Trophoblast cell (in vitro differentiated cells and primary cell): Measurements from ENCODE around the gene MRPS9.

Experiments
- DNase-seq, 2 donors: peaks; one replicate each; pipeline ENCODE4 v3.0.0-alpha.2; 2016
- H2AFZ ChIP-seq: 2 replicates; pipeline ENCODE4 v1.6.1; 2013; ENCODE audit warnings: low read length, moderate library complexity, mild to moderate bottlenecking; ENCODE audit not compliant: insufficient read depth, poor library complexity
- H2AK5ac ChIP-seq: 2 replicates; pipeline ENCODE4 v1.6.1; 2013; ENCODE audit warnings: mild to moderate bottlenecking, low read length
- H2BK120ac ChIP-seq: 2 replicates; pipeline ENCODE4 v1.6.1; 2013; ENCODE audit warnings: low read length, mild to moderate bottlenecking, moderate library complexity; ENCODE audit not compliant: insufficient read depth, poor library complexity
- H2BK12ac ChIP-seq: 2 replicates; pipeline ENCODE4 v1.6.1; 2013; ENCODE audit warnings: mild to moderate bottlenecking, low read length, moderate library complexity
- H2BK5ac ChIP-seq: 2 replicates; pipeline ENCODE4 v1.6.1; 2013; ENCODE audit warnings: low read length, low read depth, moderate library complexity, mild to moderate bottlenecking; ENCODE audit not compliant: poor library complexity
- H3K14ac ChIP-seq: 2 replicates; pipeline ENCODE4 v1.6.1; 2013; ENCODE audit warnings: mild to moderate bottlenecking, low read length
- H3K18ac ChIP-seq: 2 replicates; pipeline ENCODE4 v1.6.1; 2013; ENCODE audit warnings: mild to moderate bottlenecking, low read length
- H3K23ac ChIP-seq: 2 replicates; pipeline ENCODE4 v1.6.1; 2013; ENCODE audit warnings: low read length
- H3K27ac ChIP-seq: 2 replicates; pipeline ENCODE4 v1.5.1; 2013; ENCODE audit warnings: low read depth, mild to moderate bottlenecking, inconsistent platforms, low read length, moderate library complexity
- H3K27me3 ChIP-seq: 2 replicates; pipeline ENCODE4 v1.6.1; 2013; ENCODE audit warnings: inconsistent platforms, mild to moderate bottlenecking, low read length, moderate library complexity; ENCODE audit not compliant: insufficient read depth
- H3K36me3 ChIP-seq, 2 experiments: 1 replicate in 1 of 2; 2 replicates in 1 of 2; pipeline ENCODE4 v1.6.1; 2013; ENCODE audit warnings: low read length in 2 of 2, mild to moderate bottlenecking in 2 of 2, moderate library complexity in 1 of 2; ENCODE audit not compliant: insufficient read depth in 2 of 2, control insufficient read depth in 1 of 2
- H3K4ac ChIP-seq: 2 replicates; pipeline ENCODE4 v1.6.1; 2013; ENCODE audit warnings: low read depth, mild to moderate bottlenecking, low read length, moderate library complexity
- H3K4me1 ChIP-seq, 2 experiments: 1 replicate in 1 of 2; 2 replicates in 1 of 2; pipeline ENCODE4 v1.6.1; 2013; ENCODE audit warnings: low read length in 2 of 2, mild to moderate bottlenecking in 2 of 2, moderate library complexity in 1 of 2; ENCODE audit not compliant: insufficient read depth in 2 of 2, control insufficient read depth in 1 of 2
- H3K4me2 ChIP-seq: 2 replicates; pipeline ENCODE4 v1.6.1; 2013; ENCODE audit warnings: inconsistent platforms, mild to moderate bottlenecking, low read length, moderate library complexity
- H3K4me3 ChIP-seq: 2 replicates; pipeline ENCODE4 v1.5.1; 2013; ENCODE audit warnings: mild to moderate bottlenecking, low read depth, low read length, inconsistent platforms
- H3K79me1 ChIP-seq: one replicate; pipeline ENCODE4 v1.6.1; 2013; ENCODE audit warnings: low read length
- H3K79me2 ChIP-seq: 2 replicates; pipeline ENCODE4 v1.6.1; 2013; ENCODE audit warnings: low read length, mild to moderate bottlenecking; ENCODE audit not compliant: control insufficient read depth, insufficient read depth, poor library complexity
- H3K9ac ChIP-seq: 2 replicates; pipeline ENCODE4 v1.6.1; 2013; ENCODE audit warnings: mild to moderate bottlenecking, low read length
- H3K9me3 ChIP-seq: 2 replicates; pipeline ENCODE4 v1.6.1; 2013; ENCODE audit warnings: low read depth, mild to moderate bottlenecking, control low read depth, inconsistent platforms, low read length; ENCODE audit not compliant: insufficient read depth
- H4K12ac ChIP-seq: 2 replicates; pipeline ENCODE4 v1.6.1; 2013; ENCODE audit warnings: low read depth, mild to moderate bottlenecking, low read length, moderate library complexity
- H4K8ac ChIP-seq: 2 replicates; pipeline ENCODE4 v1.6.1; 2013; ENCODE audit warnings: low read depth, mild to moderate bottlenecking, low read length, moderate library complexity
- H4K91ac ChIP-seq: one replicate; pipeline ENCODE4 v1.6.1; 2013; ENCODE audit warnings: low read depth, mild to moderate bottlenecking, low read length, moderate library complexity
- WGBS: extraction: QIAGEN DNeasy Blood & Tissue Kit; methylation state at CpG from one replicate; pipeline ENCODE4 v1.1.7; 2013; ENCODE audit warnings: missing lambda C conversion rate; ENCODE audit not compliant: insufficient read length, insufficient coverage; ENCODE audit errors: extremely low coverage; 5-methylcytosine and 5-hydroxymethylcytosine counted together

The MRPS9 gene

DNA sequence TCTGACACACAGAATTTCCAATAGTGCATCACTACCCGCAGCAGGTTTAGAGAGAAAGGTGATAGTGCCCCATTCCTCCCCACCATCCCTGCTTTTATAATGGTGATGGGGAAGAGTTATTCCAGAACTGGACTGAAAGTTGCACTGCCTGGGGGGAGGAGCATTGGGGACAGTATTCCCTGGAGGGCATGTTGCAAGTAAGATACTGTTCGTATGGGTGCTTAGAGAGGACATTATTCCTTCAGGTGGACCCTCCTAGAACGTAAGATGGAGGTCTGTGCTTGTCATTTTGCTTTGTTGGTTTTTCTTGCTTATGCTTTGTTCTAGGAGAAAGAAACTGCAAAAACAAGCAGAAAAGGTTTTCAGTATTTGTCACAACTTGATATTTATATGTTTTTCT, 23.7 kb downstream of the MRPS9 start:
- peaks cover 7% of the 10 kb centered on the region in 2 experiments for H3K4me1 ChIP-seq
- no peak overlapping the region for H3K14ac ChIP-seq
- H3K79me1 ChIP-seq: no peaks in the 10 kb centered on the region
- H3K9me3 ChIP-seq: no peaks in the 10 kb centered on the region
- no peak overlapping the region for H3K4ac ChIP-seq
- no peak for DNase-seq
- no peak overlapping the region for H4K12ac ChIP-seq
- WGBS: no CpG with 5 or more reads among the region's 3 CpGs
- H3K36me3 ChIP-seq: no peaks in the 10 kb centered on the region
- H3K18ac ChIP-seq: no peak overlapping the region
- H3K79me2 ChIP-seq: no peaks in the 10 kb centered on the region
- H3K4me2 ChIP-seq: no peak overlapping the region
- H3K4me3 ChIP-seq: no peak overlapping the region
- no peak overlapping the region for H2AFZ ChIP-seq
- no peaks in the 10 kb centered on the region for H3K27me3 ChIP-seq
- H4K8ac ChIP-seq: no peak overlapping the region
- H2BK120ac ChIP-seq: no peak overlapping the region
- H3K27ac ChIP-seq: no peak overlapping the region
- H4K91ac ChIP-seq: no peak overlapping the region
- no peak overlapping the region for H2BK12ac ChIP-seq
- no peak overlapping the region for H3K23ac ChIP-seq
- no peak overlapping the region for H3K9ac ChIP-seq
- no peak overlapping the region for H2BK5ac ChIP-seq
- no peak overlapping the region for H2AK5ac ChIP-seq

DNA sequence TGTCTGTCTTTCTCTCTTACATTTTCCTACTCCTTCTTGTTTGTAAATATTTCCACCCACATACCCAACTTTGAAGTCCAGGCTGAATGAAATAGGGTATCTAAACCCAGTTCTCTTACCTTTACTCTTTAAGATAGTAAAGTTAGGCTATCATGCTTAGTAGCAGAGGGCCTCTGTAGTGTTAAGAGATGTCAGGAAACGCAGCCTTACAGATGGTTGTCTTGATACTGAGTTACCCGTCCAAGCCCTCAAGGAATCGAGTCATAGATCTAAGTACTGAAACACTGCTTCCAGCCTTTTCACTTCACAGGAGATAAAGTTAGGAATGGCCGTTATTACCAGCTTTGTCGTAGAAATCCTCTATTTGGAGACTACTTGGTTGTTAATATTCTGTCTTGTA, 24.3 kb downstream of the MRPS9 start:
- Histone ChIP-seq H3K9ac (no peak overlapping the region), H2AK5ac (no peak overlapping the region), H2AFZ (no peak overlapping the region), H3K4me2 (no peak overlapping the region), H3K79me1 (no peaks in the 10 kb centered on the region), H3K18ac (no peak overlapping the region), H3K4ac (no peak overlapping the region), H4K8ac (no peak overlapping the region), H4K91ac (no peak overlapping the region), H3K79me2 (no peaks in the 10 kb centered on the region), H3K14ac (no peak overlapping the region), H3K27me3 (no peaks in the 10 kb centered on the region), H2BK5ac (no peak overlapping the region), H3K23ac (no peak overlapping the region), H4K12ac (no peak overlapping the region), H3K4me1 (peaks cover 7% of the 10 kb centered on the region in 2 experiments), H3K4me3 (no peak overlapping the region), H3K36me3 (no peaks in the 10 kb centered on the region), H2BK12ac (no peak overlapping the region), H2BK120ac (no peak overlapping the region), H3K9me3 (no peaks in the 10 kb centered on the region), H3K27ac (no peak overlapping the region)
- WGBS: no CpG with 5 or more reads among the region's 5 CpGs
- DNase-seq: no peak

DNA sequence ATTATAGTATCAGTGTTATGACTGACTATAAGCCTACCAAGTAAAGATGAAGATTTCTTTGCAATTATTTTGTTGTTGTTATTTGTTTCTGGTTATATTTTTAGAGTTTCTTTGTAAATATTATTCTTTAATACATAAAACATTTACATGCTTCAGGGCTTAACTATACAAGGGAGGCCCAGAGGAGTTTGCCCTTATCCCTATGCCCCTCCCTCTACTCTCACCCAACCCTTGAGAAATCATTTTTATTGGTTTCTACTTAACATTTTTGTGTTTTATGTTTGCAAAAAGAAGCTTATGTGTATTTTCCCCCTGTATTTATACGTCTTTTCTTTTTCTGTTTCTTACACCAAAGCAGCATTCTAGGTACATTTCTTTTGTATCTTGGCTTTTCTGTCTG, 30.5 kb downstream of the MRPS9 start:
- H4K8ac ChIP-seq: no peak overlapping the region
- no peak overlapping the region for H3K4ac ChIP-seq
- no peaks in the 10 kb centered on the region for H3K79me1 ChIP-seq
- DNase-seq: no peak
- H2AFZ ChIP-seq: no peak overlapping the region
- H3K23ac ChIP-seq: no peak overlapping the region
- no peak overlapping the region for H2BK120ac ChIP-seq
- H3K4me2 ChIP-seq: no peak overlapping the region
- no peaks in the 10 kb centered on the region for H3K79me2 ChIP-seq
- H3K27ac ChIP-seq: no peak overlapping the region
- H4K91ac ChIP-seq: no peak overlapping the region
- no peaks in the 10 kb centered on the region for H3K36me3 ChIP-seq
- H2BK12ac ChIP-seq: no peak overlapping the region
- no CpG with 5 or more reads among the region's 1 CpG for WGBS
- H3K9me3 ChIP-seq: no peaks in the 10 kb centered on the region
- H2AK5ac ChIP-seq: no peak overlapping the region
- no peak overlapping the region for H3K4me3 ChIP-seq
- no peak overlapping the region for H3K18ac ChIP-seq
- no peaks in the 10 kb centered on the region for H3K4me1 ChIP-seq
- H3K14ac ChIP-seq: no peak overlapping the region
- H3K27me3 ChIP-seq: no peaks in the 10 kb centered on the region
- H4K12ac ChIP-seq: no peak overlapping the region
- H3K9ac ChIP-seq: no peak overlapping the region
- H2BK5ac ChIP-seq: no peak overlapping the region

- no peak overlapping the region for H2BK12ac ChIP-seq
- H2AFZ ChIP-seq: no peak overlapping the region
- H3K27me3 ChIP-seq: no peaks in the 10 kb centered on the region
- H3K9ac ChIP-seq: no peak overlapping the region
- no peaks in the 10 kb centered on the region for H3K36me3 ChIP-seq
- no peak overlapping the region for H4K91ac ChIP-seq
- H3K18ac ChIP-seq: no peak overlapping the region
- H3K4ac ChIP-seq: no peak overlapping the region
- no peak for DNase-seq
- H4K8ac ChIP-seq: no peak overlapping the region
- no peak overlapping the region for H2BK5ac ChIP-seq
- H3K79me1 ChIP-seq: no peaks in the 10 kb centered on the region
- no peak overlapping the region for H3K4me2 ChIP-seq
- no peak overlapping the region for H3K14ac ChIP-seq
- H3K4me3 ChIP-seq: no peak overlapping the region
- H3K79me2 ChIP-seq: no peaks in the 10 kb centered on the region
- H3K23ac ChIP-seq: no peak overlapping the region
- H4K12ac ChIP-seq: no peak overlapping the region
- no peak overlapping the region for H3K27ac ChIP-seq
- no peaks in the 10 kb centered on the region for H3K9me3 ChIP-seq
- H3K4me1 ChIP-seq: no peaks in the 10 kb centered on the region
- H2BK120ac ChIP-seq: no peak overlapping the region
- H2AK5ac ChIP-seq: no peak overlapping the region
- no CpG with 5 or more reads among the region's 5 CpGs for WGBS
These were observed 31.0 kb downstream of the MRPS9 start for GRCh38 chr2:105068875-105069274.
